H9 (cell line): Measurements from ENCODE around the gene RMDN2. TPM values are rescaled to one million over a fixed set of nuclear protein-coding genes. Genes with fewer than 3 reads are reported as not detected.

Experiments used
- DNase-seq: peaks from one replicate; pipeline ENCODE4 v3.0.0-alpha.2; 2017
- H2AFZ ChIP-seq: one replicate; pipeline ENCODE4 v1.6.1; 2013; ENCODE audit warnings: mild to moderate bottlenecking, low read length, control low read depth, moderate library complexity
- H2AK5ac ChIP-seq: 2 replicates; pipeline ENCODE4 v1.6.1; 2013; ENCODE audit warnings: low read length, control low read depth, mixed read lengths; ENCODE audit not compliant: insufficient read length
- H2BK120ac ChIP-seq: one replicate; pipeline ENCODE4 v1.6.1; 2013; ENCODE audit warnings: low read depth, mild to moderate bottlenecking, low read length, control low read depth, inconsistent platforms; ENCODE audit not compliant: poor library complexity, severe bottlenecking
- H2BK12ac ChIP-seq: 2 replicates; pipeline ENCODE4 v1.6.1; 2013; ENCODE audit warnings: low read length, control low read depth, mixed read lengths, low read depth; ENCODE audit not compliant: insufficient read length
- H2BK15ac ChIP-seq: 2 replicates; pipeline ENCODE4 v1.6.1; 2013; ENCODE audit warnings: low read depth, low read length, control low read depth
- H2BK20ac ChIP-seq: one replicate; pipeline ENCODE4 v1.6.1; 2013; ENCODE audit warnings: low read depth, mild to moderate bottlenecking, low read length, control low read depth, inconsistent platforms; ENCODE audit not compliant: poor library complexity, severe bottlenecking
- H2BK5ac ChIP-seq: 2 replicates; pipeline ENCODE4 v1.6.1; 2013; ENCODE audit warnings: low read length, control low read depth, mixed read lengths; ENCODE audit not compliant: insufficient read length
- H3K14ac ChIP-seq: 2 replicates; pipeline ENCODE4 v1.6.1; 2013; ENCODE audit warnings: low read length, control low read depth; ENCODE audit not compliant: insufficient read depth
- H3K18ac ChIP-seq: 2 replicates; pipeline ENCODE4 v1.6.1; 2013; ENCODE audit warnings: low read depth, mild to moderate bottlenecking, mixed read lengths, low read length, control low read depth; ENCODE audit not compliant: insufficient read length
- H3K23ac ChIP-seq: 2 replicates; pipeline ENCODE4 v1.6.1; 2013; ENCODE audit warnings: low read length, control low read depth, mixed read lengths, low read depth; ENCODE audit not compliant: insufficient read length
- H3K23me2 ChIP-seq: 2 replicates; pipeline ENCODE4 v1.6.1; 2013; ENCODE audit warnings: low read depth, mild to moderate bottlenecking, mixed read lengths, low read length, control low read depth; ENCODE audit not compliant: insufficient read length, poor library complexity, severe bottlenecking
- H3K27ac ChIP-seq: 2 replicates; pipeline ENCODE4 v1.5.1; 2013; ENCODE audit warnings: low read length, control low read depth, mixed read lengths, low read depth; ENCODE audit not compliant: insufficient read length
- H3K27me3 ChIP-seq: 2 replicates; pipeline ENCODE4 v1.6.1; 2013; ENCODE audit warnings: low read length, control low read depth, inconsistent platforms; ENCODE audit not compliant: insufficient read depth
- H3K4ac ChIP-seq: 2 replicates; pipeline ENCODE4 v1.6.1; 2013; ENCODE audit warnings: low read depth, mild to moderate bottlenecking, control low read depth, inconsistent platforms, low read length, moderate library complexity
- H3K4me1 ChIP-seq: 2 replicates; pipeline ENCODE4 v1.6.1; 2013; ENCODE audit warnings: low read length, control low read depth, inconsistent platforms; ENCODE audit not compliant: insufficient read depth
- H3K4me2 ChIP-seq: 2 replicates; pipeline ENCODE4 v1.6.1; 2013; ENCODE audit warnings: low read length, control low read depth, mixed read lengths; ENCODE audit not compliant: insufficient read length, insufficient read depth
- H3K56ac ChIP-seq: 2 replicates; pipeline ENCODE4 v1.6.1; 2013; ENCODE audit warnings: low read depth, mild to moderate bottlenecking, mixed read lengths, low read length, control low read depth; ENCODE audit not compliant: insufficient read length
- H3K79me1 ChIP-seq: 2 replicates; pipeline ENCODE4 v1.6.1; 2013; ENCODE audit warnings: low read depth, mild to moderate bottlenecking, moderate library complexity, low read length, control low read depth, inconsistent platforms; ENCODE audit not compliant: insufficient read depth, poor library complexity, severe bottlenecking
- H3K79me2 ChIP-seq: 2 replicates; pipeline ENCODE4 v1.6.1; 2013; ENCODE audit warnings: low read length, control low read depth, inconsistent platforms; ENCODE audit not compliant: insufficient read depth
- H3K9ac ChIP-seq: 2 replicates; pipeline ENCODE4 v1.6.1; 2013; ENCODE audit warnings: low read length, control low read depth, mixed read lengths; ENCODE audit not compliant: insufficient read length; ENCODE audit errors: extremely low read depth
- H3K9me3 ChIP-seq: one replicate; pipeline ENCODE4 v1.6.1; 2013; ENCODE audit warnings: low read depth, low read length, inconsistent platforms; ENCODE audit not compliant: control insufficient read depth
- H3T11ph ChIP-seq: one replicate; pipeline ENCODE4 v1.6.1; 2013; ENCODE audit warnings: mild to moderate bottlenecking, low read length, control low read depth, inconsistent platforms
- H4K20me1 ChIP-seq: one replicate; pipeline ENCODE4 v1.6.1; 2013; ENCODE audit not compliant: control insufficient read depth, insufficient read length, insufficient read depth
- H4K5ac ChIP-seq: 2 replicates; pipeline ENCODE4 v1.6.1; 2013; ENCODE audit warnings: low read depth, mild to moderate bottlenecking, mixed read lengths, low read length, control low read depth; ENCODE audit not compliant: insufficient read length
- H4K8ac ChIP-seq: replicated peaks from 2 replicates; pipeline ENCODE4 v1.6.1; 2013; ENCODE audit warnings: low read length, control low read depth, mixed read lengths, low read depth; ENCODE audit not compliant: insufficient read length
- H4K91ac ChIP-seq: 2 replicates; pipeline ENCODE4 v1.6.1; 2013; ENCODE audit warnings: low read depth, mild to moderate bottlenecking, moderate library complexity, mixed read lengths, low read length, control low read depth; ENCODE audit not compliant: insufficient read length
- H3K27ac Mint-ChIP-seq, 3 experiments: 2 replicates in 2 of 3; 3 replicates in 1 of 3; pipeline ENCODE4 v1.8.0; 2020 to 2021; ENCODE audit warnings: mixed read lengths in 3 of 3, mild to moderate bottlenecking in 1 of 3, moderate library complexity in 1 of 3
- H3K27me3 Mint-ChIP-seq: 2 replicates; pipeline ENCODE4 v1.8.0; 2021; ENCODE audit warnings: low read depth, mild to moderate bottlenecking, moderate library complexity, mixed read lengths
- H3K36me3 Mint-ChIP-seq, 3 experiments: 2 replicates in 2 of 3; 3 replicates in 1 of 3; pipeline ENCODE4 v1.8.0; 2020 to 2021; ENCODE audit warnings: low read depth in 3 of 3, mixed read lengths in 3 of 3; ENCODE audit not compliant: insufficient read depth in 1 of 3
- H3K4me1 Mint-ChIP-seq, 2 experiments: 2 replicates each; pipeline ENCODE4 v1.8.0; 2020; ENCODE audit warnings: mixed read lengths in 2 of 2
- H3K4me3 Mint-ChIP-seq, 2 experiments: 2 replicates in 1 of 2; 3 replicates in 1 of 2; pipeline ENCODE4 v1.8.0; 2020 to 2021; ENCODE audit warnings: mild to moderate bottlenecking in 2 of 2, mixed read lengths in 2 of 2, moderate library complexity in 1 of 2
- H3K9me3 Mint-ChIP-seq, 2 experiments: 2 replicates in 1 of 2; 3 replicates in 1 of 2; pipeline ENCODE4 v1.8.0; 2020; ENCODE audit warnings: mild to moderate bottlenecking in 2 of 2, mixed read lengths in 2 of 2, moderate library complexity in 1 of 2
- CTCF ChIP-seq: fragments of 200-600 bp; sonication (generic); conservative IDR thresholded peaks from 3 replicates; pipeline ENCODE4 v1.8.0; 2021; ENCODE audit warnings: antibody characterized with exemption, mild to moderate bottlenecking
- WGBS: extraction: QIAGEN DNeasy Blood & Tissue Kit; methylation state at CpG from one replicate; pipeline ENCODE4 v1.1.7; 2013; ENCODE audit warnings: missing lambda C conversion rate, low lambda C conversion rate, mixed read lengths; ENCODE audit not compliant: insufficient read length; ENCODE audit errors: extremely low coverage; 5-methylcytosine and 5-hydroxymethylcytosine counted together
- total RNA-seq: library from RNA; stranded (reverse); gene quantifications from 2 replicates; pipeline ENCODE4 v1.2.1, GENCODE V29; 2021

RMDN2 gene
- total RNA-seq, 1 experiment from 2014 or later = 2.8 TPM

GRCh38 chr2:37984176-37984575 is 59.1 kb downstream of the RMDN2 start:
- H2AK5ac ChIP-seq = no peak overlapping the region
- Mint-ChIP-seq H3K36me3 (peaks cover 0 to 10% (median 0%) of the 10 kb centered on the region in 3 experiments; a peak in 2 of 7 replicates), H3K4me3 (no peak overlapping the region), H3K27ac (no peak overlapping the region), H3K27me3 (no peaks in the 10 kb centered on the region), H3K4me1 (peaks cover 12% of the 10 kb centered on the region in 2 experiments), H3K9me3 (peaks cover 5 to 12% of the 10 kb centered on the region in 2 experiments)
- H4K5ac ChIP-seq = no peak overlapping the region
- H3K4me2 ChIP-seq = no peak overlapping the region
- no peak overlapping the region for H2BK5ac ChIP-seq
- H2BK15ac ChIP-seq = no peak overlapping the region
- H3K79me1 ChIP-seq = no peaks in the 10 kb centered on the region
- no peaks in the 10 kb centered on the region for H3K79me2 ChIP-seq
- H3K27ac ChIP-seq = no peak overlapping the region
- no peak overlapping the region for H3K9ac ChIP-seq
- no peak overlapping the region for H3K4ac ChIP-seq
- H3K56ac ChIP-seq = no peak overlapping the region
- no peak overlapping the region for H3K23ac ChIP-seq
- H4K91ac ChIP-seq = no peak overlapping the region
- no peak overlapping the region for H3K14ac ChIP-seq
- H3K27me3 ChIP-seq = no peaks in the 10 kb centered on the region
- H3K4me1 ChIP-seq = no peaks in the 10 kb centered on the region
- no peak overlapping the region for H2BK20ac ChIP-seq
- H3K9me3 ChIP-seq = no peaks in the 10 kb centered on the region
- no peak overlapping the region for H3T11ph ChIP-seq
- no peak overlapping the region for H3K18ac ChIP-seq
- no peak overlapping the region for H2BK120ac ChIP-seq
- DNase-seq = no peak
- no peak overlapping the region for H4K8ac ChIP-seq
- no peak overlapping the region for H2BK12ac ChIP-seq
- WGBS = no CpG with 5 or more reads among the region's 1 CpG
- no peaks in the 10 kb centered on the region for H4K20me1 ChIP-seq
- H2AFZ ChIP-seq = no peak overlapping the region
- no peaks in the 10 kb centered on the region for H3K23me2 ChIP-seq
- TF ChIP-seq CTCF = no peak
